DND-41 (cell line): Measurements from ENCODE around the gene TSN.

ENCODE experiments used
- ATAC-seq: fragments of 200-7000 bp; cut with Tn5 transposase; 3 replicates; pipeline ENCODE4 v1.9.1; 2021; ENCODE audit warnings: low read depth; ENCODE audit not compliant: insufficient read depth
- DNase-seq: peaks from one replicate; pipeline ENCODE4 v3.0.0-alpha.2; 2020
- H2AFZ ChIP-seq: 2 replicates; pipeline ENCODE4 v1.6.0; 2012; ENCODE audit warnings: low read depth, low read length
- H3K27ac ChIP-seq: 2 replicates; pipeline ENCODE4 v1.5.1; 2012; ENCODE audit warnings: low read length, inconsistent platforms
- H3K27me3 ChIP-seq: fragments of 200-600 bp; sonication (generic); 2 replicates; pipeline ENCODE4 v1.6.0; 2012; ENCODE audit warnings: low read length, mild to moderate bottlenecking, inconsistent platforms; ENCODE audit not compliant: insufficient read depth, poor library complexity
- H3K36me3 ChIP-seq: 2 replicates; pipeline ENCODE4 v1.5.1; 2012; ENCODE audit warnings: low read length, inconsistent platforms; ENCODE audit not compliant: insufficient read depth
- H3K4me1 ChIP-seq: 2 replicates; pipeline ENCODE4 v1.5.1; 2012; ENCODE audit warnings: mild to moderate bottlenecking, low read length; ENCODE audit not compliant: insufficient read depth
- H3K4me2 ChIP-seq: 2 replicates; pipeline ENCODE4 v1.6.0; 2012; ENCODE audit warnings: mild to moderate bottlenecking, moderate library complexity, low read length, inconsistent platforms; ENCODE audit not compliant: insufficient read depth
- H3K4me3 ChIP-seq, 2 experiments: fragments of 200-600 bp in 1 of 2; shearing (Covaris generic) in 1 of 2; 2 replicates each; pipeline ENCODE4 v1.5.1; 2012 to 2016; ENCODE audit warnings: inconsistent platforms in 2 of 2, low read length in 2 of 2, mild to moderate bottlenecking in 2 of 2, low read depth in 1 of 2, moderate library complexity in 1 of 2
- H3K79me2 ChIP-seq: 2 replicates; pipeline ENCODE4 v1.6.0; 2012; ENCODE audit warnings: low read length, inconsistent platforms; ENCODE audit not compliant: insufficient read depth
- H3K9ac ChIP-seq: 2 replicates; pipeline ENCODE4 v1.6.0; 2012; ENCODE audit warnings: low read depth, mild to moderate bottlenecking, inconsistent platforms, low read length, moderate library complexity
- H3K9me3 ChIP-seq: 2 replicates; pipeline ENCODE4 v1.5.1; 2012; ENCODE audit warnings: low read length, moderate library complexity, mild to moderate bottlenecking, inconsistent platforms; ENCODE audit not compliant: insufficient read depth, severe bottlenecking
- H4K20me1 ChIP-seq: 2 replicates; pipeline ENCODE4 v1.6.0; 2012; ENCODE audit warnings: low read length; ENCODE audit not compliant: insufficient read depth
- EZH2 ChIP-seq: IDR thresholded peaks from 3 replicates; pipeline ENCODE4 v1.6.1; 2012; ENCODE audit warnings: borderline replicate concordance, low read depth, mild to moderate bottlenecking, moderate library complexity, low read length, inconsistent platforms; ENCODE audit not compliant: severe bottlenecking
- TF ChIP-seq, protein P1 (sequence below): IDR thresholded peaks from 2 replicates; pipeline ENCODE4 v1.5.1; 2012; ENCODE audit warnings: borderline replicate concordance, low read length, moderate library complexity, mild to moderate bottlenecking; ENCODE audit not compliant: poor library complexity, severe bottlenecking; ENCODE audit errors: extremely low read depth

TSN gene

DNA sequence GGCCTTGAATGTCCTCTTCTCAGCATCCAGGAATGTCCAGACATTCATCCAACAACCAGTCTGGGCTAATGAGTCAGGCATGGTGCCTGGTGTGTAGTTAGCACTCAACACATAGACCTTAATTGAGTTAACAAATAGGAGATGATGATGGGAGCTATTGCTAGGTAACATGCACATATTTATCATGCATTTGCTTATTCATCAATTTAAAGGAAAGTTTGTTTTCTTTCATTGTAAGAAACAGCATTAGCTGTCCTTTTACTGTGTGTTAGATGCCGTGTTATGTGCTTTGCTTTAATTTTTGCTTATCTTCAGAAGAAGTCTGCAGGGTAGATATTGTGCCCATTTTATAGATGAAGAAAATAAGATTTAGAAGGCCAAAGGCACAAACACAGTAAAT, 43.2 kb downstream of the TSN start:
- Histone ChIP-seq H3K36me3 (no peaks in the 10 kb centered on the region), H4K20me1 (no peaks in the 10 kb centered on the region), H3K9ac (no peak overlapping the region), H3K4me2 (no peak overlapping the region), H3K27me3 (peaks cover 2% of the 10 kb centered on the region), H3K4me3 (no peak overlapping the region), H3K9me3 (peaks cover 2% of the 10 kb centered on the region), H3K4me1 (no peaks in the 10 kb centered on the region), H3K79me2 (no peaks in the 10 kb centered on the region), H3K27ac (no peak overlapping the region), H2AFZ (no peak overlapping the region)
- no peak for ATAC-seq
- no peak for DNase-seq
- TF ChIP-seq, protein P1, sequence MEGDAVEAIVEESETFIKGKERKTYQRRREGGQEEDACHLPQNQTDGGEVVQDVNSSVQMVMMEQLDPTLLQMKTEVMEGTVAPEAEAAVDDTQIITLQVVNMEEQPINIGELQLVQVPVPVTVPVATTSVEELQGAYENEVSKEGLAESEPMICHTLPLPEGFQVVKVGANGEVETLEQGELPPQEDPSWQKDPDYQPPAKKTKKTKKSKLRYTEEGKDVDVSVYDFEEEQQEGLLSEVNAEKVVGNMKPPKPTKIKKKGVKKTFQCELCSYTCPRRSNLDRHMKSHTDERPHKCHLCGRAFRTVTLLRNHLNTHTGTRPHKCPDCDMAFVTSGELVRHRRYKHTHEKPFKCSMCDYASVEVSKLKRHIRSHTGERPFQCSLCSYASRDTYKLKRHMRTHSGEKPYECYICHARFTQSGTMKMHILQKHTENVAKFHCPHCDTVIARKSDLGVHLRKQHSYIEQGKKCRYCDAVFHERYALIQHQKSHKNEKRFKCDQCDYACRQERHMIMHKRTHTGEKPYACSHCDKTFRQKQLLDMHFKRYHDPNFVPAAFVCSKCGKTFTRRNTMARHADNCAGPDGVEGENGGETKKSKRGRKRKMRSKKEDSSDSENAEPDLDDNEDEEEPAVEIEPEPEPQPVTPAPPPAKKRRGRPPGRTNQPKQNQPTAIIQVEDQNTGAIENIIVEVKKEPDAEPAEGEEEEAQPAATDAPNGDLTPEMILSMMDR: no peak
- no peak for TF ChIP-seq EZH2

DNA sequence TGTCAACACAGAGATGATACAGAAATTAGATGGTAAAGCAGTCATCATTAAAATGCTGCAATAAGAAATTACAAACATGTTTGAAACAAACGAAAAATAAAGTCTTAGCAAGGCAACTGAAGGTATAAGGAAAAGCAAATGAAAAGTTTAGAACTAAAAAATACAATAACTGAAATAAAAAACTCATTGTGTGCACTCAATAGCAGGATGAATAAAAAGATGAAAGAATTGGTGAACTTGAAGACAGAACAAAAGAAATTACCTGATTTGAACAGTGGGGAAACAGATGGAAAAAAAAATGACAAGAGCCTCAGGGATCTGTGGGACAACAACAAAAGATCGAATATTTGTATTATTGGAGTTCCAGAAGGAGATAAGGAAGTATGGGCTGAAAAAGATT, 46.5 kb downstream of the TSN start:
- Histone ChIP-seq H3K4me1 (0 out of 2 replicates have a peak, but pooled peaks cover 3% of the 10 kb centered on the region), H4K20me1 (no peaks in the 10 kb centered on the region), H3K27ac (no peak overlapping the region), H3K27me3 (peaks cover 19% of the 10 kb centered on the region), H3K9ac (no peak overlapping the region), H3K9me3 (peaks cover 2% of the 10 kb centered on the region), H3K4me3 (no peak overlapping the region), H2AFZ (no peak overlapping the region), H3K4me2 (no peak overlapping the region), H3K79me2 (no peaks in the 10 kb centered on the region), H3K36me3 (no peaks in the 10 kb centered on the region)
- no peak for TF ChIP-seq EZH2
- TF ChIP-seq, protein P1: no peak
- ATAC-seq (no peak), DNase-seq (no peak)

DNA sequence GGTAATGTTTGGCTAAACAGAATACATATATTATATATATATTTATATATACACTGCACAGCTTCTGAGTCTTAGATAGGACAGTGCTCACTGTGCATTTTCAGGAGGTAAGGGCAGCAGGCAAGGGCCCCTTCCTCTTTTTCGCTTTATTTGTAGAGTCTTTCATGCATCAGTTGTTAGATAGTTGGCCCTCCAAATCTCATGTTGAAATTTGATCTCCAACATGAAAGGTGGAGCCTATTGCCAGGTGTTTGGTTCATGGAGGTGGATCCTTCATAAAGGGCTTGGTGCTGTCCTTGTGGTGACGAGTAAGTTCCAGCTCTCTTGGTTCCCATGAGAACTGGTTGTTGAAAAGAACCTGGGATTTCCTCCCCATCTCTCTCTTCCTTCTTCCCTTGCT, 48.1 kb downstream of the TSN start:
- no peak for DNase-seq
- H3K36me3 ChIP-seq: no peaks in the 10 kb centered on the region
- H3K79me2 ChIP-seq: no peaks in the 10 kb centered on the region
- no peak overlapping the region for H2AFZ ChIP-seq
- H3K4me1 ChIP-seq: 0 out of 2 replicates have a peak, but pooled peaks cover 3% of the 10 kb centered on the region
- H3K9ac ChIP-seq: no peak overlapping the region
- H3K27ac ChIP-seq: no peak overlapping the region
- no peak for ATAC-seq
- H4K20me1 ChIP-seq: no peaks in the 10 kb centered on the region
- H3K27me3 ChIP-seq: peaks cover 19% of the 10 kb centered on the region
- H3K9me3 ChIP-seq: peaks cover 2% of the 10 kb centered on the region
- H3K4me3 ChIP-seq: no peak overlapping the region
- H3K4me2 ChIP-seq: no peak overlapping the region
- TF ChIP-seq, protein P1: no peak
- no peak for TF ChIP-seq EZH2

DNA sequence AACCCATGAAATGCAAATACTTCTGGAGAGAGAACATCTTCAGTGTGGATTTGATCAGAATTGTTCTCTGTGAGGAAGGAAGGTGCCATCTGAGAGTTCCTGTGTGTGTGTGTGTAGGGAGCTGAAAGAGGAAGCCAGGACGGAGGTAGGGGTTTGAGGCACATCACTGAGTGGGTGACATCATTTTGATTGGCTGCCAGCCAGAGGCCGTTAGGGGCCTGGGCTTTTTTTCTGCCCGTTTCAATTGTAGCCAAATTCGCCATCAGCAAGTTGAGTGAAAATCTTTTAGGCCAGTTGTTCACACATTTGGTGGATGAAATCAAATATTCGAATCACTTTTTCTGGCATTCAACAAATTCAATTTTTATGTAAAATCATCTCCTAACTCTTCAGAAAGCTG, 48.9 kb downstream of the TSN start:
- H3K9ac ChIP-seq: no peak overlapping the region
- no peak overlapping the region for H2AFZ ChIP-seq
- ATAC-seq (no peak), DNase-seq (peak; percentile 11)
- H3K27me3 ChIP-seq: peaks cover 19% of the 10 kb centered on the region
- H3K4me2 ChIP-seq: no peak overlapping the region
- no peaks in the 10 kb centered on the region for H4K20me1 ChIP-seq
- no peaks in the 10 kb centered on the region for H3K36me3 ChIP-seq
- H3K79me2 ChIP-seq: no peaks in the 10 kb centered on the region
- no peak for TF ChIP-seq EZH2
- TF ChIP-seq, protein P1: no peak
- H3K4me1 ChIP-seq: 0 out of 2 replicates have a peak, but pooled peaks cover 3% of the 10 kb centered on the region
- H3K9me3 ChIP-seq: peaks cover 2% of the 10 kb centered on the region
- no peak overlapping the region for H3K4me3 ChIP-seq
- H3K27ac ChIP-seq: no peak overlapping the region
